Measurements from ENCODE around the gene KCNJ6. TPM values are rescaled to one million over a fixed set of nuclear protein-coding genes. Genes with fewer than 3 reads are reported as not detected.

The KCNJ6 gene
- total and polyA plus RNA-seq, 8 donors: 0.03 to 0.28 (median 0.17) TPM

- H3K9me3 ChIP-seq: no peaks in the 10 kb centered on the region
- no peaks in the 10 kb centered on the region for H3K36me3 ChIP-seq
- no peak for DNase-seq
- peaks cover 0 to 12% of the 10 kb centered on the region in 2 donors for H3K27me3 ChIP-seq
- ATAC-seq: no peak
- no peaks in the 10 kb centered on the region for H3K4me1 ChIP-seq
- intact Hi-C loops (cut with DNase I): no loop called here
- TF ChIP-seq, protein P1, sequence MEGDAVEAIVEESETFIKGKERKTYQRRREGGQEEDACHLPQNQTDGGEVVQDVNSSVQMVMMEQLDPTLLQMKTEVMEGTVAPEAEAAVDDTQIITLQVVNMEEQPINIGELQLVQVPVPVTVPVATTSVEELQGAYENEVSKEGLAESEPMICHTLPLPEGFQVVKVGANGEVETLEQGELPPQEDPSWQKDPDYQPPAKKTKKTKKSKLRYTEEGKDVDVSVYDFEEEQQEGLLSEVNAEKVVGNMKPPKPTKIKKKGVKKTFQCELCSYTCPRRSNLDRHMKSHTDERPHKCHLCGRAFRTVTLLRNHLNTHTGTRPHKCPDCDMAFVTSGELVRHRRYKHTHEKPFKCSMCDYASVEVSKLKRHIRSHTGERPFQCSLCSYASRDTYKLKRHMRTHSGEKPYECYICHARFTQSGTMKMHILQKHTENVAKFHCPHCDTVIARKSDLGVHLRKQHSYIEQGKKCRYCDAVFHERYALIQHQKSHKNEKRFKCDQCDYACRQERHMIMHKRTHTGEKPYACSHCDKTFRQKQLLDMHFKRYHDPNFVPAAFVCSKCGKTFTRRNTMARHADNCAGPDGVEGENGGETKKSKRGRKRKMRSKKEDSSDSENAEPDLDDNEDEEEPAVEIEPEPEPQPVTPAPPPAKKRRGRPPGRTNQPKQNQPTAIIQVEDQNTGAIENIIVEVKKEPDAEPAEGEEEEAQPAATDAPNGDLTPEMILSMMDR (IDR thresholded peaks at IDR 0.05): no peak
- no peak overlapping the region for H3K4me3 ChIP-seq
- H3K27ac ChIP-seq: no peak overlapping the region
Measured at GRCh38 chr21:37945036-37945435, 28.8 kb upstream of the KCNJ6 start.

DNA sequence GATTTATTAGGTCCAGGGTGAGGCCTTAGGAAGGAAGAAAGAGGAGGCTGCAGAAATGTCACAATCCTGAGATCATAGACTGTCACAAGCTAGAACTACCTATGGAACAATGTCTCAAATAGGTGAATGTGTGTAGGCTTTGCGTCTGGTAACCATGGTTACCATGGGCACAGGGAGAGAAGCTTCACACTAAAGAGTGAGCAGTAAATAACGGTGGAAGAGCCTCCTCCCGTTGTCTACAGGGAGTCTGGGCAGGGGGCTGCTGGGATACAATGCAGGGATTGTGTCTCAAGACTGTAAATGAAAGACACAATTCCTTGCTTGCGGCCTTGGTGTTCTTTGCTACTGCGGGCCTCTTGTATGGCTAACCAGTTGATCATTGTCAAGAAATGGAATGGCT, 28.2 kb upstream of the KCNJ6 start:
- Histone ChIP-seq H3K9me3 (no peaks in the 10 kb centered on the region), H3K4me3 (no peak overlapping the region), H3K4me1 (no peaks in the 10 kb centered on the region), H3K27ac (no peak overlapping the region), H3K27me3 (peaks cover 0 to 12% of the 10 kb centered on the region in 2 donors), H3K36me3 (no peaks in the 10 kb centered on the region)
- ATAC-seq (no peak), DNase-seq (no peak)
- intact Hi-C loops (cut with DNase I): no loop called here
- TF ChIP-seq, protein P1 (IDR thresholded peaks at IDR 0.05): no peak

DNA sequence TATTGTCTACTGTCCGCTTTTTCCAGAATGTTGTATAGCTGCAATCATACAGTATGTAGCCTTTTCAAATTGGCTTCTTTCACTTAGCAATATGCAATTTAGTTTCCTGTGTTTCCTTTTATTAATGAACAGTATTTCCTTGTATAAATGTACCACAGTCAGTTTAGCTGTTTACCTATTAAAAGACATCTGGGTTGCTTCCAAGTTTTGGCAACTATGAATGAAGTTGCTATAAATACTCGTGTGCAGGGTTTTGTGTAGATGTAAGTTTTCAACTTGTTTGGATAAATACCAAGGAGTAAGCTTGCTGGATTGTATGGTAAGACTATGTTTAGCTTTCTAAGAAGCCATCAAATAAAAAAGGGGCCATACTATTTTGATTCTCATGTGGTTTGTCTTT, 24.4 kb upstream of the KCNJ6 start:
- Histone ChIP-seq H3K4me3 (no peak overlapping the region), H3K9me3 (no peaks in the 10 kb centered on the region), H3K36me3 (no peaks in the 10 kb centered on the region), H3K27me3 (no peaks in the 10 kb centered on the region), H3K27ac (no peak overlapping the region), H3K4me1 (no peaks in the 10 kb centered on the region)
- TF ChIP-seq, protein P1 (IDR thresholded peaks at IDR 0.05): no peak
- DNase-seq: peak in 1 of 4 donors; percentile 6
- intact Hi-C loops (cut with DNase I): no loop called here
- ATAC-seq: no peak

DNA sequence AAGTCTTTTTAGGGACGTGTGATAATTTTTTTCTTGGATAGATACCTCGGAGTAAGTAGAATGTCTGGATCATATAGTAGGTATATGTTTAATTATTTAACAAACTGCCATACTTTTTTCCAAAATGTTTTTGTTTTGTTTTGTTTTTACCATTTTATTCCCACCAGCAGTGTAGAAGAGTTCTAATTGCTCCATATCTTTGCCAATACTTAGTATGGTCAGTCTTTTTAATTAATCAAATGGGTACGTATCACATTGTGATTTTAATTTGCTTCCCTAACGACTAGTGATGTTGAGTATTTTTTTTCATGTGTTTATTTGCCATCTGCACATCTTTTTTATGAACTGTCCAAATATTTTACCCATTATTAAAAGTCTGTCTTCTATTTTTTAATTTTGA, 23.6 kb upstream of the KCNJ6 start:
- TF ChIP-seq, protein P1 (IDR thresholded peaks at IDR 0.05): no peak
- no peak for ATAC-seq
- no peaks in the 10 kb centered on the region for H3K27me3 ChIP-seq

GRCh38 chr21:37939251-37939650, 23.0 kb upstream of the KCNJ6 start:
- intact Hi-C loops (cut with DNase I): no loop called here
- Histone ChIP-seq H3K36me3 (no peaks in the 10 kb centered on the region), H3K4me3 (no peak overlapping the region), H3K9me3 (no peaks in the 10 kb centered on the region), H3K4me1 (no peaks in the 10 kb centered on the region), H3K27ac (no peak overlapping the region), H3K27me3 (no peaks in the 10 kb centered on the region)
- DNase-seq: no peak
- no peak for ATAC-seq
- TF ChIP-seq, protein P1 (IDR thresholded peaks at IDR 0.05): no peak

More for the DNA sequence above, 23.6 kb upstream of the KCNJ6 start:
- intact Hi-C loops (cut with DNase I): no loop called here
- DNase-seq: no peak
- no peak overlapping the region for H3K27ac ChIP-seq
- H3K4me1 ChIP-seq: no peaks in the 10 kb centered on the region
- no peaks in the 10 kb centered on the region for H3K9me3 ChIP-seq
- H3K4me3 ChIP-seq: no peak overlapping the region
- H3K36me3 ChIP-seq: no peaks in the 10 kb centered on the region
